Fibroblast of skin of scalp (primary cell): ENCODE results near the gene CRYAA. TPM values are rescaled to one million over a fixed set of nuclear protein-coding genes. Genes with fewer than 3 reads are reported as not detected.
"Not testable (repeated sequence)": the region's sequence is repeated elsewhere in the genome, so short reads cannot be mapped to it uniquely, and the experiment has no call there.

Source experiments
- DNase-seq: peaks from one replicate; pipeline ENCODE4 v3.0.0-alpha.2; 2013
- polyA plus RNA-seq, 2 experiments: library from polyadenylated mRNA; unstranded; fragments of 120-200 nt; gene quantifications; one replicate each; pipeline ENCODE4 v1.2.1, GENCODE V29; 2013; ENCODE audit not compliant: insufficient read length in 2 of 2

The CRYAA gene
- not detected for polyA plus RNA-seq (2013, experiment 1 of 2; ENCODE audit: insufficient read length)
- not detected for polyA plus RNA-seq (2013, experiment 2 of 2; ENCODE audit: insufficient read length)

- not testable (repeated sequence) for DNase-seq
Observed at GRCh38 chr21:43168708-43169107, at the start of gene CRYAA. CRYAA (plus strand) TSS chr21:43169008; CDS start chr21:43169100, 92 bp downstream.

- not testable (repeated sequence) for DNase-seq
Observed at GRCh38 chr21:43130094-43130493, 38.7 kb upstream of the CRYAA start.

GRCh38 chr21:43134520-43134919, 34.3 kb upstream of the CRYAA start:
- DNase-seq: not testable (repeated sequence)

- DNase-seq: not testable (repeated sequence)
Observed at GRCh38 chr21:43138944-43139343, 29.9 kb upstream of the CRYAA start.

GRCh38 chr21:43141407-43141806, 27.4 kb upstream of the CRYAA start:
- not testable (repeated sequence) for DNase-seq

GRCh38 chr21:43146637-43147036, 22.2 kb upstream of the CRYAA start:
- DNase-seq: not testable (repeated sequence)

GRCh38 chr21:43147999-43148398, 20.8 kb upstream of the CRYAA start:
- not testable (repeated sequence) for DNase-seq

GRCh38 chr21:43149344-43149743, 19.5 kb upstream of the CRYAA start:
- not testable (repeated sequence) for DNase-seq

- DNase-seq: not testable (repeated sequence)
Observed at GRCh38 chr21:43153601-43154000, 15.2 kb upstream of the CRYAA start.

- not testable (repeated sequence) for DNase-seq
Observed at GRCh38 chr21:43159279-43160175, 9.3 kb upstream of the CRYAA start.

- not testable (repeated sequence) for DNase-seq
Observed at GRCh38 chr21:43161826-43162707, 6.7 kb upstream of the CRYAA start.

- not testable (repeated sequence) for DNase-seq
Observed at GRCh38 chr21:43162708-43163205, 6.1 kb upstream of the CRYAA start.

GRCh38 chr21:43164823-43165222, 4.0 kb upstream of the CRYAA start:
- DNase-seq: not testable (repeated sequence)

- not testable (repeated sequence) for DNase-seq
Observed at GRCh38 chr21:43165734-43166133, 3.1 kb upstream of the CRYAA start.

GRCh38 chr21:43169230-43169886, 550 bp downstream of the CRYAA start:
- DNase-seq: not testable (repeated sequence)

- DNase-seq: not testable (repeated sequence)
Observed at GRCh38 chr21:43169891-43170290, 1.1 kb downstream of the CRYAA start.

GRCh38 chr21:43172812-43173211, 4.0 kb downstream of the CRYAA start:
- DNase-seq: not testable (repeated sequence)

- DNase-seq: not testable (repeated sequence)
Observed at GRCh38 chr21:43173438-43173837, 4.6 kb downstream of the CRYAA start.

GRCh38 chr21:43173930-43174329, 5.1 kb downstream of the CRYAA start:
- DNase-seq: not testable (repeated sequence)

GRCh38 chr21:43174998-43175397, 6.2 kb downstream of the CRYAA start:
- not testable (repeated sequence) for DNase-seq

GRCh38 chr21:43176621-43177020, 7.8 kb downstream of the CRYAA start:
- DNase-seq: not testable (repeated sequence)
